GM08714 (cell line): ENCODE results near the gene PVALEF.

Experiments
- H3K4me3 ChIP-seq: fragments of 200-500 bp; sonication (Bioruptor generic); 2 replicates; pipeline ENCODE4 v1.5.1; 2014; ENCODE audit warnings: mild to moderate bottlenecking, low read length, inconsistent platforms
- ZNF274 ChIP-seq: IDR thresholded peaks from 2 replicates; pipeline ENCODE4 v1.6.1; 2012; ENCODE audit warnings: mild to moderate bottlenecking, low read depth, low read length

The PVALEF gene

DNA sequence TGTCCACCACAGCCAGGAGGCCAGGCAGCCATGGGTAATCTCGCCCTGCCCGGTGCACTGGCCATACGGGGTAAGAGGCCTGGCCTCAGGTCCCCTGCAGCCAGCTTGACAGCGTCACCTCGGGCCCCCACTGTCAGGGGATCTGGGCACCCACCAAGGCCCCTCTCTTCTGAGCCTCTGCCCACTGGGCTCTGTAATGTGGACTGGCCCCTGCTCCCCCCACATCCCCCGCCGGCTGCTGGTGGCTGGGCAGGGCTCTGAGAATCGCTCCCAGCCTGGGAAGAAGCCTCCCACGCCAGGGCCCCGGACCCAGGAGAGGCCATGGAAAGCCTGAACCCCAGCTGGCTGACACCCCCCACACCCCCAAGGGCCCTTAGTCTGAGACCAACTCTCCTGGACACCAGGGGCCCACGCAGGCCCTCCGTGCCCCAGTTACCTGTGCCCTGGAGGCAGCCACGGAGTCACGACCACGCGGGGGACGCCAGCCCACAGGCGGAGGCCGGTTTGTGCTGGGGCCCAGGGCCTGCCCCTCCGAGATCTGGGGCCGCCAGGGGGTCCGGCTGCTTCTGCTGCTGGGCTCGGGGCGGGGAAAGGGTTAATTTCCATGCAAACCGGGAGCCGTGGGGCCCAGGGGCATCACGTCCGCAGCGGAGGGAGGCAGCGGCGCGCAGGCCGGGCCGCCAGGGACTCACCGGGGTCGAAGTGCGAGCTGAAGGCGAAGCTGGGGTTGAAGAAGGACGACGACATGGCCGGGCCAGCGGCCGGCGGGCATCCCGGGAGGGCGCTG, at the start of gene PVALEF:
PVALEF (plus strand) TSS at position 262 of the 787 bp plus-strand sequence. CDS start 15,720 bp downstream, outside the sequence.
- no peak for TF ChIP-seq ZNF274
- no peak within 1 kb of the TSS for H3K4me3 ChIP-seq

DNA sequence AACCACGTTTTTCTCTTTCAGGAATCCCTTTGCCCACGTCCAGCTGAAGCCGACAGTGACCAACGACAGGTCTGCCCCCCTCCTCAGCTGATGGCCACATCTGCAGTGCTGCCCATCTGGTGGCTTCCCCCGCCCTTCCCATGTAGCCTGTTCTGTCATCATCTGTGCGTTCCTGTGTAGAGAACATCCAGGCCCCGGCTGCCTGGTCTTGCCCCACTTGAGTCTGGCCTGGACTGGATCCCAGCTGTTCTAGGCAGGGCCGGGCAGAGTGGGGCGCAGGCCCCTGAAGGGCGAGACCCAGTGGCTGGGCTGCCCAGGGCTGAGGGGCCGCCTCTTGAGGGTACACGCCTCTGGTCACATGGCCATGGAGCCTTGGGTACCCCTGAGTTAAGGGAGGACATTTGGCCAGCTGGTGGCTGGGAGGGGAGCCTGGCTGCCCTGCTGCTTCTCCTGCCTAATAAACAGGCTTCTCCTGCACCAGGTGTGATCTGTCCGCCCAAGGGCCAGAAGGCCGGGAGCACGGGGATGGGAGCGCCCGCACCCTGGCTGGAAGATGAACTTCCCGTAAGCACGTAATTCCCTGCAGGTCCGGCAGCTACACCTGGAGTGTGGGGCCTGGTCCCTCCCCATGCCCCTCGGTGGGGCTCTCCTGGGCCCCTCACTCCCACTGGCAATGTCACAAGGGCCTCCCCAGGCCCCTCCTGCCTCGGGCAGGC, 49.4 kb upstream of the PVALEF start:
- no peak overlapping the region for H3K4me3 ChIP-seq
- no peak for TF ChIP-seq ZNF274

DNA sequence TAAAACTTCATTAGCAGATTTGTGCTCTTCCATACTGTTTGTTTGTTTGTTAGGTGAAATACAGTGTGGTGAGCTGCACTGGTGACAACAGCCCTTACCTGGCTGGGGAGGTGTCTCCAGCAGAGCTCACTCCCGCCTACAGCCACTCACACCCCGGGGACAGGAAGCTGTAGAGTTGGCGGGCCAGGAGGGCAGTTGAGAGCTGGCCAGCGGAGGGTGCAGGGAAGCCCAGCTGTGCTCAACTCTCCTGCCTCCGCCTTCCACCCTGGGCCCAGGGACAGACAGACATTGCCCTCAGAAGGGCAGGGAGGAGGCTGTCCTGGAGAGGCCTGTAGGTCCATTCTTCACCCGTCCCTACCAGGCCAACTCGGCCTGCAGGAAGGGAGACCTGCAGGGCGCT, 48.6 kb upstream of the PVALEF start:
- TF ChIP-seq ZNF274: no peak
- no peak overlapping the region for H3K4me3 ChIP-seq

DNA sequence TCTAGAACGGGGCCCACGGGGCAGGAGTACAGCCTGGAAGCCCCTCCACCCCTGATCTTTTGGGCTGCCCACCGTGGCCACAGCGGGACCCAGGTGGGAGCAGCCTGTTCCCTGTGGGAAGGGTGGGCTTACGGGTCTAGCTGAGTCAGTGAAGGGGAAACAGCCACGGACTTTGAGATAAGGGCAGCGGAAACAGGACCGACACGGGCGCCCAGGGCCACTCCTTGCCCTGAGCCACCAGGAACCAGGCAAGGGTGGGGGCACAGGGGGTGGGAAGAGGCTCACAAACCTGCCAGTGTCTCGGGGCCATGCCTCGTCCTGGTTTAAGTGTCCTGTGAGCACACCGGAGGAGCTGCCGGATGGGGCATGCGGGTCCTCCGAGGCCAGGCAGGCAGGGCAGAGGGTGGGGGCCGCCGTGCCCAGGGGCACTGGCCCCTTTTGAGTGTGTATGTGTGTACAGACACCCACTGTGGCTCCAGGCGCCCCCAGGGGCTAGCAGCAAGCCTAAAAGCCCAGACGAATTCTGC, 47.6 kb upstream of the PVALEF start:
- no peak overlapping the region for H3K4me3 ChIP-seq
- TF ChIP-seq ZNF274: no peak

DNA sequence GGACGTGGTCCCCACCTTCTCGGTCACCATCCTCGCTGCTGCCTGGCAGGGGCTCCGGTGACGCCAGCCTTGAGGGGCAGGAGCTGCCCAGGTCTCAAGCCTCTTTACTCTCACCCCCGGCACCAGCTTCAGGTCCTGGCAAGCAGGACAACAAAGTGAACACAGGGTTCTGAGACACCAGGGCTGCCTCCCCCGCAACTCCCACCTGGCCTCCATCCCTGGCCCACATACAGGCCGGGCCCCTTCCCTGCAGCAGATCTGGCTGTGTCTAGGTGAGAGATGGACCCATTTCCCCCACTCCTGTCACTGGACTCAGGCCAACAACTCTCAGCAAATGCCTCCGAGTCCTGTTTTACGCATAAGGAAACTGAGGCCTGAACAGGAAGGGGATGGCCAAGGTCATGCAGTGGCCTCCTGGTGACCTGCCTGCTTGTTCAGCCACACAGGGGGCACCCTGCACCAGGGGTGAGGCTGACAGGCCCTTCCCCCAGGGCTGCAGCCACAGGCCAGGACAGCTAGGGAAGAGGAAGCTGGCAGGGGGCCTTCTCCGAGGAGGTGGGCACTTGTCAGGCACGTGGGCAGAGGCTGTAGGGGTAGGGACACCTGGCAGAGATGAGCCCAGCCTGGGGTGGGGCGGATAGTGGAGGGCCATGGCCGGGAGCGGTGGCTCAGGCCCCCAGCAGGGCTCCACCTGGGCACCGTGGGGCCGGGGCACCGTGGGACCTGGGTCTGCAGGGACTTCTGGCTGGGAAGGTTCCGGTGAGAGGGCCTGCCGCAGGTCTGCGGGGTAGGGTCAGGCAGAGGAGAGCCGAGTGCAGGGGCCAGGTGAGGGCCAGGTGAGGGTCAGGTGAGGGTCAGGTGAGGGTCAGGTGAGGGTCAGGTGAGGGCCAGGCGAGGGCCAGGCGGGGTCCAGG, 46.7 kb upstream of the PVALEF start:
- TF ChIP-seq ZNF274: no peak
- H3K4me3 ChIP-seq: no peak overlapping the region

DNA sequence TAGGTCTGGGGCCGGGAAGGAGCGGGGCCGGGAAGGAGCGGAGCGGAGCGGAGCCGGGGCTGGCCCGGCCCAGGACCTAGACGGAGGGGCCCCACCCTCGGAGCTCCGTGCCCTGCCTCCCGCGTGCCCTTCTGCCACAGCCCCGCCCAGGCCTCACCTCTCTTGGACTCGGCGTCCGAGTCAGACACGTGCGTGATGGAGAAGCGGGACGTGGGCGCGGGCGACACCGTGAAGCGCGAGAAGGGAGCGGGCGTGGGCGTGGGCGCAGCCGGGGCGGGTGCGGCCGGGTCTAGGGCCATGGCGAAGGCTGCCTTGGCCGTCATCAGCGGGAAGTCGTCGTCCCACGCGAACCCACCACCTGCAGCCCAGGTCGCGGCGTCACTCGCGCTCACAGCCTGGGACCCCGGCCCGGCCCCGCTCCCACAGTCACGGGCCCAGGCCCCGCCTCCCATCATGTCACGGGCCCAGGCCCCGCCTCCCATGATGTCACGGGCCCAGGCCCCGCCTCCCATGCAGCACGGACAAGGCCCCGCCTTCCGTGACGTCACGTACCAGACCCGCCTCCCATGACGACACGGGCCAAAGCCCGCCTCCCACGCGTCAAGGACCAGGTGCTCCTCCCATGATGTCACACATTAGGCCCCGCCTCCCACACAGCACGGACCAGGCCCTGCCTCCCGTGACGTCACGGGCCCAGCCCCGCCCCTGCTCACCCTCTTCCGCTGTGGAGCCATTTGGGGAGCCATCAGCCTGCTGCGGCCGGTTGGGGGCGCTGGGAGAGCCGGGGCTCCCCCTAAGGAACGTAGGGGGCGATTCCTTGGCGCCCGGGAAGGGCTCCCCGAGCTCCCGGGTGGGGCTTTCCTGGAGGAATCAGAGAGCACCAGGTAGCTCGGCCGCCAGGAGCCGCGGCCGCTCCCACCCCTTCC, 45.8 kb upstream of the PVALEF start:
- no peak for TF ChIP-seq ZNF274
- H3K4me3 ChIP-seq: peak overlapping the region; percentile 36; the same call in 1 of the 2 replicates

DNA sequence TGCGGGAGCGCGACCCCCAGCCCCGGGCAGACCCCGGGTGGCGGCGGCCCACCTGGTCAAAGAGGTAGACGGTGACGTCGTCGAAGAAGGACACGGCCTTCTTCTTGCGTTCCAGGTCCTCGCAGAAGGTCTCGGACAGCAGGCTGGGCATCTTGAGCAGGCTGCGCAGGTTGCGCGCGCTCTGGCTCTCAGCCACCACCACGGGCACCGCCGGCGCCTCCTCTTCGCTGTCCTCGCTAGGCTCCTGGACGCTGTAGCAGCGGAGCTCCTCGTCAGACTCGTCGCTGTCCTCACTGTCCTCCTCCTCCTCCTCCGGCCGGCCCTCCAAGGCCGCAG, 45.2 kb upstream of the PVALEF start:
- no peak overlapping the region for H3K4me3 ChIP-seq
- TF ChIP-seq ZNF274: no peak

DNA sequence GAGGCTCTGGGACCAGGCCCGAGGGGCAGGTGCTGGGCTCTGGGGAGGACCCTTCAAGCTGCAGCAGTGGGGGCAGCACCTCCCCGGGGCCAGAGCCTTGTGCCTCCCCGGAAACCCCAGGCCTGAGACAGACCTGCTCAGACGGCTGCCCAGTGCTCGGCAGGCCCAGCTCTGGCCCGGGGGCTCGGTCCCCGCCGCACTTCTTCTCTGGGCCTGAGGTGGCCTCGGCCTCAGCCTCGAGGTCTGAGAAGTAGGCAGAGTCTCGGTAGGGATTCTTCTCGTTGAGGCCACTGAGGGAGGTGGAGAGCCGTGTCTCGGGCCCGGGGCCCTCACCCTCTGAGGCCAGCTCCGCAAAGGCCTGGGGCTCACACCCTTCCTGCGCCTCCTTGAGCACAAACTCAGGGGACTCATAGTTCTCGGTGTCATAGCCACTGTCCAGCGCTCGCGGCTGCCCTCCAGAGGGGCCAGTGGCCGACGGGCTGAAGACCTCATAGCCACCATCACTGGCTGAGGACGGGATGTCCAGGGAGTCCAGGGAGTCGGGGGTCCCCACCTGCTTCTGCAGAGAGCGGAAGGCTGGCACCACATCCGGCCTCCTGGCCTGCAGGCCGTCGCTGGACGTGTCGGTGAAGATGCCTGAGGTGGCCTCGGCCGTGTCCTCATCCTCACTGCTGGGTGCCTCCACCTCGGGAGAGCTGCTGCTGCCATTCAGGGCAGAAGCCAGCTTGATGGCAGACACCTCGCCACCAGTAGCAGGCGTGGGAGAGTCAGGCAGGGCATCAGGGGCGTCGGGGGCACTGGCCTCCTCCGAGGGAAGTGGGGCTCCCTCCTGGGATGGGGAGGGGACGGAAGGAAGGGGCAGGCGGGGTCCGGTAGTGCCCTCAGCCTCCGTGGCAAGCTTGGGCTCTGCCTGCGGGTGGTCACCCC, 44.3 kb upstream of the PVALEF start:
- no peak overlapping the region for H3K4me3 ChIP-seq
- no peak for TF ChIP-seq ZNF274

DNA sequence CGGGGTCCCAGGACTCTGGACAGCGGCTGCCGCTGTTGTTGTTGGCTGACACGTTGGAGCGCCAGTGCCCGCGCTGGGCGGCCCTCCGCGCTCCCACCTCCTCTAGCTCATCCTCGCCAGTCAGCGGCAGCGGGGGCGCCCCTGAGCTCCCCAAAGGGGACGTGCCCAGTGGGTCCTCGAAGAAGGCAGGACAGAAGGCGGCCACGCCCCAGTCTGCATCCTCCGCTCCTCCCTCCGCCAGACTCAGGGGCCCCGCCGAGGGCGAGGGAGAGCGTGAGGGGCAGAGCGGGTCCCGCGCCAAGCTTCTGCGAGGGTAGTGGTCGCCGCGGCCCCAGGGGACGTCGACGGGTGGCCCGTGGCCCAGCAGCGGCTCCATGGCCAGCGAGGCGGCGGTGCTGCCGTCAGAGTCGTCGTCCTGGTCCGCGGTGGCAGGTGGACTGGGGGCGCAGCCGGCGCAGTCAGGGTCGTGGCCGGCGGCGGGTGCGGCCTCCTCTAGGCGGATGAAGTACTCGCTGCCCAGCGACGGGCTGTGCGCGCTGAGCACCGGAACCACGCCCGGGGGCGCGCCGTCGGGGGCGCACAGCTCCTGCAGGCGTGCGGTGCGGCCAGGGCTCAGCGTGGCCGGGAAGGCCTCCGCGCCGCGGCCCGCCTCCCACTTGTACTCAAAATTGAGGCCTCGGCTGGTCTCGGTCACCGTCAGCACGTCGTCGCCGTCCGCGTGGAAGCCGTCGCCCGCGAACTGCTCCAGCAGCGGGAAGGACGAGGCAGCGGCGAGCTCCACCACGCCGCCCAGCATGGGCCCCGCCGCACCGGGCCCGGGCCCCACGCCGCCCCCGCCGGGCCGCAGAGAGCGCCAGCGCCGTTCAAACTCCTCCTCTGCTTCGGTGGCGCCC, 43.2 kb upstream of the PVALEF start:
- TF ChIP-seq ZNF274: no peak
- H3K4me3 ChIP-seq: no peak overlapping the region

DNA sequence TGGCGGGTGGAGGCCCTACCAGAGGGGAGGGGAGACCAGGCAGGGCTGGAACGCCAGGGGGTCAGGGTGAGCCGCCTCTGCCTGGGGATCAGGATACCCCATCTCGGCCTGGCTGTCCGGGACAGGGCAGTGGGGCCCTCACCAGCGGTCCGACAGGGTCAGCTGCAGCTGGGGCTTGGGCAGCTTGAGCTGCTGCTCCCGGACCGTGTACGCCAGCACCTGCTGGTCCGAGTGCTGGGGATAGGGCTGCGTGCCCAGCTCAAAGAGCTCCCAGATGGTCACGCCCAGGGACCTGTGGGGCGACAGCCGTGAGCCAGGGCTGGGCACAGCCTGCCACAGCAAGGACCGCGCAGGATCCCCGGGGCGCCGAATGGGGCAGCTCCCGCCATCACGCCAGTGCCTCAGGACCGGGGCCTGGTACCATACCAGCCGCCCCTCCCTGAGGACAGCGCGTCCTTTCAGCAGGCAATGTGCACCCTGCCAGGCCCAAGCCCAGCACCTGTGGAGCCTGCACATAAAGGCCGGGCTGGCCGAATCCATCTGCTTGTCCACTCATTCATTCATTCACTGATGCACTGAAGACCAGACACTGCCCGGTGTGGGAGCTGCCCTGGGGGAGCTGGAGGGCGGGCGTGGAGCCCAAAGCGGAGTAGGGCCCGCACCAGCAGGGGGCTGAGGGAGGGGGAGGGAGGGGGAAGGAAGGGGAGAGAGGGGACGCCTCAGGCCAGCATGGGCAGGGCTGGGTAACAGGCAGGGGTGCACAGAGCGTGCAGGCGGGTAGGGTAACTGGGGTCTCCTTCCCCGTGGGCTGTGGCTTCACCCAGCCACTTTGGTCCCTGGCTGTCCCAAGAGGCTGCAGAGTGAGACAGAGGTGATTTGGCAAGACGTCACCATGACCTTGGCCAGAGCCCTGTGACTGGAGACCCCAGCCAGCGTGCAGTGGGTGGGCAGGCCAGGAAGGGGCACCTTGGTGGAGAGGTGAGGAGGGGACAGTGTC, 42.0 kb upstream of the PVALEF start:
- no peak for TF ChIP-seq ZNF274
- H3K4me3 ChIP-seq: no peak overlapping the region
